NCI-H82 treated with DMSO at 0.1 percent for 48 hours (cell line): Measurements from ENCODE around the gene MUC5AC.
"Not testable (repeated sequence)": the region's sequence is repeated elsewhere in the genome, so short reads cannot be mapped to it uniquely, and the experiment has no call there.

ENCODE experiments used
- DNase-seq: peaks from one replicate; lab custom pipeline; 2025; ENCODE audit not compliant: unreplicated experiment; lab: John Stamatoyannopoulos, UW

MUC5AC gene

DNA sequence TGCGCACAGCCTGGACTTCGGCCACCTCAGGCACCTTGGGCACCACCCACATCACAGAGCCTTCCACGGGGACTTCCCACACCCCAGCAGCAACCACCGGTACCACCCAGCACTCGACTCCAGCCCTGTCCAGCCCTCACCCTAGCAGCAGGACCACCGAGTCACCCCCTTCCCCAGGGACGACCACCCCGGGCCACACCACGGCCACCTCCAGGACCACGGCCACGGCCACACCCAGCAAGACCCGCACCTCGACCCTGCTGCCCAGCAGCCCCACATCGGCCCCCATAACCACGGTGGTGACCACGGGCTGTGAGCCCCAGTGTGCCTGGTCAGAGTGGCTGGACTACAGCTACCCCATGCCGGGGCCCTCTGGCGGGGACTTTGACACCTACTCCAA is 91.2 kb downstream of the MUC5AC start:
- DNase-seq: not testable (repeated sequence)

DNA sequence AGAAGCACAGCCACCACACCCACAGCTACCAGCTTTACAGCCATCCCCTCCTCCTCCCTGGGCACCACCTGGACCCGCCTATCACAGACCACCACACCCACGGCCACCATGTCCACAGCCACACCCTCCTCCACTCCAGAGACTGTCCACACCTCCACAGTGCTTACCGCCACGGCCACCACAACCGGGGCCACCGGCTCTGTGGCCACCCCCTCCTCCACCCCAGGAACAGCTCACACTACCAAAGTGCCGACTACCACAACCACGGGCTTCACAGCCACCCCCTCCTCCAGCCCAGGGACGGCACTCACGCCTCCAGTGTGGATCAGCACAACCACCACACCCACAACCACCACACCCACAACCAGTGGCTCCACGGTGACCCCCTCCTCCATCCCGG is 92.7 kb downstream of the MUC5AC start:
- not testable (repeated sequence) for DNase-seq
